Omental fat pad (tissue), 4 donors: Measurements from ENCODE around the gene SDK2. TPM values are rescaled to one million over a fixed set of nuclear protein-coding genes. Genes with fewer than 3 reads are reported as not detected.

Source experiments
- ATAC-seq: fragments of 150-250 bp; one replicate; pipeline ENCODE4 v1.9.1; 2016; ENCODE audit warnings: mild to moderate bottlenecking, moderate library complexity; ENCODE audit not compliant: low FRiP score
- DNase-seq: peaks from one replicate; pipeline ENCODE4 v3.0.0-alpha.2; 2019; ENCODE audit warnings: low spot score
- total RNA-seq, 4 donors: library from RNA; depleted of rRNA; stranded (reverse); fragments of >200 nt; gene quantifications; one replicate each; pipeline ENCODE4 v1.1.0, GENCODE V29; 2016
- TF ChIP-seq, protein P1 (sequence below), 3 donors: fragments of 450-650 bp; IDR thresholded peaks; one replicate each; pipeline ENCODE4 v1.5.1; 2016 to 2017; ENCODE audit warnings: antibody characterized with exemption in 3 of 3, mild to moderate bottlenecking in 3 of 3, moderate library complexity in 2 of 3

SDK2 gene
- total RNA-seq, 4 donors from 2014 or later = 0.46 to 1.4 (median 0.64) TPM

DNA sequence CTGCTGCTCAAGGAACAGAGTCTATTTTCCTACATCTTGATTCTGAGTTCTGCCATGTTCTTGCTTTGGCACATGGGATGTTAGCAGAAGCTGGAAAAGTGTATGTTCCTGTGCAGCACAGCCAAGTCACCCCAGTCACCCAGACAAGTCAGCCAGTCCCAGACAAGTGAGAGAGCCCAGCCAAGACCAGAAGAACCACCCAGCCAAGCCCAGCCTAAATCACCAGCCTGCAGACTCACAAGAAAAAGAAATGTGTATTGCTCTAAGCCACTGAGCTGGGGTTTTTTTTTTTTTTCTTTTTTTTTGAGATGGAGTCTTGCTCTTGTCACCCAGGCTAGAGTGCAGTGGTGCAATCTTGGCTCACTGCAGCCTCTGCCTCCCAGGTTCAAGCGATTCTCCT, 191.2 kb downstream of the SDK2 start:
- ATAC-seq = no peak
- DNase-seq = no peak
- TF ChIP-seq, protein P1, sequence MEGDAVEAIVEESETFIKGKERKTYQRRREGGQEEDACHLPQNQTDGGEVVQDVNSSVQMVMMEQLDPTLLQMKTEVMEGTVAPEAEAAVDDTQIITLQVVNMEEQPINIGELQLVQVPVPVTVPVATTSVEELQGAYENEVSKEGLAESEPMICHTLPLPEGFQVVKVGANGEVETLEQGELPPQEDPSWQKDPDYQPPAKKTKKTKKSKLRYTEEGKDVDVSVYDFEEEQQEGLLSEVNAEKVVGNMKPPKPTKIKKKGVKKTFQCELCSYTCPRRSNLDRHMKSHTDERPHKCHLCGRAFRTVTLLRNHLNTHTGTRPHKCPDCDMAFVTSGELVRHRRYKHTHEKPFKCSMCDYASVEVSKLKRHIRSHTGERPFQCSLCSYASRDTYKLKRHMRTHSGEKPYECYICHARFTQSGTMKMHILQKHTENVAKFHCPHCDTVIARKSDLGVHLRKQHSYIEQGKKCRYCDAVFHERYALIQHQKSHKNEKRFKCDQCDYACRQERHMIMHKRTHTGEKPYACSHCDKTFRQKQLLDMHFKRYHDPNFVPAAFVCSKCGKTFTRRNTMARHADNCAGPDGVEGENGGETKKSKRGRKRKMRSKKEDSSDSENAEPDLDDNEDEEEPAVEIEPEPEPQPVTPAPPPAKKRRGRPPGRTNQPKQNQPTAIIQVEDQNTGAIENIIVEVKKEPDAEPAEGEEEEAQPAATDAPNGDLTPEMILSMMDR (IDR thresholded peaks at IDR 0.05) = no peak

DNA sequence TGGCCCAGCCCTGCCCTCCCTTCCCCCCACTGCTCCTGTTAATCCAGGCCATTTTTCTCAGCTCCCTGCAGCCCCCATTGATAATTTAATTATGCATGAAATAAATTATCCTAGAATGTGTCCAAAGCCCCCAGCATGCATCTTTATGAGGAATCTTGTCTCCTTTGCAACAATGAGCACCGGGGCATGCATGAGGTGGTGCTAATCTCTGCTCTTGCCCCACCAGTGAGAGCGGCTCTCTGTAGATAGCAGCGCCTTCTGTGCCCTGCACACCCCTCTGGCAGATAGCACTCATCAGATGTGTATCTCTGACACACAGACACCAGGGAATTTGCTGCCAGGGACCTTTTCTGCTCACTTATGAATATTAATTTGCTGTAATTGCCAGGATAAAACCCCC, 192.2 kb downstream of the SDK2 start:
- no peak for ATAC-seq
- DNase-seq = no peak
- TF ChIP-seq, protein P1 (IDR thresholded peaks at IDR 0.05) = no peak

DNA sequence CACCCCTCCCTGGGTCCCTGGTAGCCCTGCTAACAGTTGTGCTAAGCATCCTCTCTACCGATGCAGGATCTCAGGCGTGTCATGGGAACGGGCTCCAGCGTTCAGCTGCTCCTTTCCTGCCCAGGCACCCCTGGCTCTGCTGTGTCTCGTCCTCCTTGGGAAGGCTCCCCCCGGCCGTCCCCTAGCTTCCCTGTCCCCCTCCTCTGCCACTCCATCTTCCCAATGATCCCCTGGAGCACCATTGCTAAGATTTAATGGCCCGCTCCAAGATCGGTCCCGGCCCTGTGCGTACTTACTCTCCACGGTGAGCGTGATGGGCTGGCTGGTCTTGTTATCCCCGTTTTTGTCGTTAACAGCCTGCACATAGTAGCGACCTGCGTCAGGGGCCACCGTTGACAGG, 196.9 kb downstream of the SDK2 start:
- ATAC-seq = no peak
- no peak for DNase-seq

DNA sequence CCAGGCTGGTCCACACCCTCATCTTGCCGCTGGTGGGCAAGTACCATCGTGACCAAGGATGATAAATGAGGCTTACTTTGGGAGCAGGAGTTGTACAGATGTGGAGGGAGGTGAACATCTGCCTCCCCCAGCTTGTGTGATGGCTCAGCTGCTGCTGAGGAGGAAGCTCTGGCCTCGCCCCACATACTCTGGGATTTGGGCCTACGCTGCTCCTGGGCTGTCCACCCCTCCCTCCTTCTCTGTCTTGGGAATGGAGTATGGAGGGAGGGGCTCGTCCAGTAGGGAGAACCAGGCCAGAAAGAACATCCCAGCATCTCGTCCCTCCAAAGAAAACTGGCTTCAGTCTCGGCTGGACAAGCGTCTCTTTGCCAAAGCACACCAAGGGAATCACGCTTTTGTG, 197.6 kb downstream of the SDK2 start:
- DNase-seq (no peak), ATAC-seq (no peak)
- TF ChIP-seq, protein P1 (IDR thresholded peaks at IDR 0.05) = no peak

More for the DNA sequence above, 196.9 kb downstream of the SDK2 start:
- TF ChIP-seq, protein P1 (IDR thresholded peaks at IDR 0.05) = no peak

DNA sequence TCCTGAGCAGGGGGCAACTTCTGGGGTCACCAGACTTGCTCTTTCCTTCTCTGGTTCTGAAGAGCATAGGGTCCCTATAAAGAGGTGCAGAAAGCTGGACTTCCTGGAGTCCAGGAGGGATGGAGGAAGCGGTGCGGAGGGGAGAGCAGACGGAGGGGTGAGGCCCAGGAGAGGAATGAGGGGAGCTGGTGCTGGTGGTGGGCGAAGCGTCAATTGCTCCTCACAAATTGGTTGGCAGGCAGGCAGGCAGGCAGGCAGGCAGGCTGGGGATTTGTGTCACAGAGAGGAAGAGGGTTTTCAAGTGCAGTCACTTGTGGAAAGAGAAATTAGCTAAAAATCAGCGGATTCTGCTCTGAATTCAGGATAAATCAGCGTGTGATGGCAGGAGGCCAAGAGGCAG, 198.8 kb downstream of the SDK2 start:
- TF ChIP-seq, protein P1 (IDR thresholded peaks at IDR 0.05) = no peak
- ATAC-seq (no peak), DNase-seq (no peak)

DNA sequence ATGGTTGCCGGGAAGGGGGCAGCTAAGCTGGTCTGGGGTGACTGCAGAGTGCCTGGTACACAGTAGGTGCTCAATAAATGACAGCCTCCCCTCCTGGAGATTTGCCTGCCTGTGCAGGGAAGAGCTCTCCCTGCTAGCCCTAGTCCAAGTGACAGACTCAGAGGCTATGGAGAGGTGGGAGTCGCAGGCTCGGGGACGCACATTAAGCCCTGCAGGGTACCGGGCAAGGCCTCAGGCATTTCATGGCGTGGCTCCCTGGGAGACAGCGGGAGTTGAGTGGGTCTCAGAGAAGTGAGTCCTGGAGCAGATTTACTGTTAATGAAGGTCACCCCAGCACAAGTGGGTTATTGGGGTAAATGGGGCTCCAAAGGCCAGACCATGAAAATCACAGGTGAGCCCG, 200.2 kb downstream of the SDK2 start:
- DNase-seq (no peak), ATAC-seq (no peak)
- TF ChIP-seq, protein P1 (IDR thresholded peaks at IDR 0.05) = no peak

DNA sequence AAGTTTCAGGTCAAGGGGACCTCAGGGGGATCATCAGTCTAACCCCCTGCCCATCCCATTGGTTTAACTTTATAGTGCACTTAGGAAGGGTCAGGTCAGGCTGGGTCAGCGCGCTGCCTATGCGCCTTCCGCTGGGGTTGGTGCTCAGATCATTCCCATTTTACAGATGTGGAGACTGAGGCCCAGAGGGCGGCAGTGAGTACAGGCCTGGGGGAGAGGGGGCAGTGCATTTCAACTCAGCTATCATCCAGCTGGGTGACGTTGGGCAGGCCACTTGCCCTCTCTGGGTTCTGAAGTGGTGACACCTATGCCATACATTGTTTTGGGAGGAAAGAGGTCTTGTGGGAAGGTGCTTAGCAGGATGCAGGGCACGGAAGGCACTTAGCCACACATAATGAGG, 204.6 kb downstream of the SDK2 start:
- ATAC-seq (no peak), DNase-seq (no peak)
- TF ChIP-seq, protein P1 (IDR thresholded peaks at IDR 0.05) = no peak
